Measurements from ENCODE around the gene PINLYP. TPM values are rescaled to one million over a fixed set of nuclear protein-coding genes. Genes with fewer than 3 reads are reported as not detected.
"Not testable (repeated sequence)": the region's sequence is repeated elsewhere in the genome, so short reads cannot be mapped to it uniquely, and the experiment has no call there.

Gene PINLYP
- total RNA-seq, 1 donor from 2014 or later = 7.0 TPM

- intact Hi-C loops (cut with micrococcal nuclease) = not testable (repeated sequence)
Observed at GRCh38 chr19:43547926-43548325, 27.7 kb upstream of the PINLYP start.

GRCh38 chr19:43548706-43549105 is 26.9 kb upstream of the PINLYP start:
- intact Hi-C loops (cut with micrococcal nuclease) = no loop called here

DNA sequence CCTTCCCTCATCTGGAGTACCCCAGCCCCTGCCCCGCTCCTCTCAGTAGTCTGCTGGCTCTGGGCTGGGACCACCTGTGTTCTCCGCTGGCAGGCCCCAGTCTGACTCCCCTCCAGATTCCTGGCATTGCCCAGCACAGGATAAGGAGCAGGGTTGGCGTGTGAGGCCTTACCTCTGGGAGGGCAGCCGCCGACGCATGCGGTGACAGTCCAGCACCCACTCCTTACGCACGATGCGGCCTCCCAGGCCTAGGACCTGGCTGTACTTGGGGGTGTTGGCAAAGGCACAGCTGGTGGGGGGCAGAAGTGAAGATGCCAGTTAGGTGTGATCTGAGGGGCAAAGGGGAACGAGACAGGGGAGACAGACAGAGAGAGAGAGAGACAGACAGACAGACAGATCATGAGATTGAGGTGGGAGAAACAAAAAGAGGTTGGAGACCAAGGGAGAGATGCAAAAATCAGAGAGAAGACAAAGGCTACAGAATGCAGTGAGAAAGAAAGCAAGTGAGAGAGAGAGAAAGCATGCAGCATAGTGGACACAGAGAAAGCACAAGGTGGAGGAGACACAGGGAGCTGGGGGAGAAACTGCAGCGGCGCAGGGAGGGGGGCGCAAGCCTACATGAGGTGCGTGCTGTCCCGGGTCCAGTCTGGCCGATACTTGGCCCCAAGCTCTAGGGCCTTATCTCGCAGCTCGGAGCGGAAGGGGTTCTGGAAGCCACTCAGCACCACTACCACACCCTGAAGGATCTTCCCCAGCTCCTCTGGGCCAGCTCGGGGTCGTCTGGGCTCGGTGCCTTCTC is 24.0 kb upstream of the PINLYP start:
- intact Hi-C loops (cut with micrococcal nuclease) = no loop called here

- intact Hi-C loops (cut with micrococcal nuclease) = no loop called here
Observed at GRCh38 chr19:43552198-43552450, 23.5 kb upstream of the PINLYP start.

DNA sequence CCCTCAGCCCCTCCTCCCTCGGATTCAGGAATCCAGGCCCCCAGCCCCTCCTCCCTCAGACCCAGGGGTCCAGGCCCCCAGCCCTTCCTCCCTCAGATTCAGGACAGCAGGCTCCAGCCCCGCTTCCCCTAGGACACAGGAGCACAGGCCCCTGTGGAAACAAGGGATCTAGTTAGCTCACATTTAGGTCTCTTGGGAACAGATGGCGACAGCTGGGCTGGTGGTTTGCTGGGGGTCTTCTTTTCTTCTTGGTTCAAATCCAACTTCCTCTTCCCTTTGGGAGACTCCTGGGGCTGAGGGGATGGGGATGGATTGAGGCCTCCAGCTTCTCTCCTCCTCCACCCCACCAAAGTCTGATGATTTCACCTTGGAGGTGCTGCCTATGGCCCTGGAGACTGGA is 23.0 kb upstream of the PINLYP start:
- intact Hi-C loops (cut with micrococcal nuclease) = no loop called here

GRCh38 chr19:43553656-43554055 is 21.9 kb upstream of the PINLYP start:
- intact Hi-C loops (cut with micrococcal nuclease) = no loop called here

DNA sequence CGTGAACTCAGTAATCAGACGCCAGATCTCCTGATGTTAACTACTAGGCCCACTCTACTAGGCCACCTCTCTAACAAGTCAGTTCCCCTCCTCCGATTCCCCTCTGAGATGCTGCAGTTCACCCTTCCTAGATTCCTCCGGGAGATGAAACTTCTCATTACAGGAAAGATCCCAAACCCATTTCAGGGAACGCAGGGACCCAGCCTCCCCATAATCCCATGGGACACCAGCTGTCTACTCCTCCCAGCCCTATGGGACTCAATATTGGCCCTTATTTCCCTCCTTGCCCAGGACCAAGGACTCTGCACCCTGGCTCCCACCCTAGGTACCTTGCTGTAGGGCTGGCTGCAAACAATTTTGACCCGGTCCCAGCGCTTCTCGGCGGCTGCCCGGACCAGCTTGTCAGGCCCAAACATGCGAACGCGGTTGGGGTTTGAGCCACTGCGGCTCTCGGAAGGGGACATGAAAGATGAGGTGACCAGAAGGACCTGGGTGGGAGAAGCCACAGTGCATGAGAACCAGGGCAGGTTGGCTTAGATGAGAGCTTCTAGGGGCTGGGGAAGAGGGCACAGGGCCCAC is 21.2 kb upstream of the PINLYP start:
- intact Hi-C loops (cut with micrococcal nuclease) = no loop called here

- intact Hi-C loops (cut with micrococcal nuclease) = loop anchor here (1.0 kb wide), 1 partner anchor 39 kb away; no protein-coding TSS in a partner anchor
Observed at GRCh38 chr19:43555185-43555770, 20.3 kb upstream of the PINLYP start.

DNA sequence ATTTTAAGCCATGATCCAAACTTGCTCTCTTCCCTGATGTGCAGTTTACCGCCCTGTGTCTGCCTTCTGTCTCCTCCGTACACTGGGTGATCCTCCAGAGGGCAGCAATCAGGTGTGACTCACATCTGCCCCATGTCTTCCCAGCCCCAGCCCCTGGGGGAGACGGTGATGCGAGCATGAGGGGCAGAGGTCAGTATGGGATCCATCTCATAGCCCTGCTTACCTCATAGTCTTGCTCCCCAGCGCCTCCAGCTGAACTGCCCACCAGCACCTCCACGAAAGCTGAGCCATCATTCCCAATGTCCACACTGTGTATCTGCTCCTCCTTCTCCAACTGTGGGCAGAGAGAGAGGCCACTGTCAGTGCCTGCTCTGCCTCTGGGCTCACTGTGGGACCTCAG is 14.9 kb upstream of the PINLYP start:
- intact Hi-C loops (cut with micrococcal nuclease) = no loop called here

DNA sequence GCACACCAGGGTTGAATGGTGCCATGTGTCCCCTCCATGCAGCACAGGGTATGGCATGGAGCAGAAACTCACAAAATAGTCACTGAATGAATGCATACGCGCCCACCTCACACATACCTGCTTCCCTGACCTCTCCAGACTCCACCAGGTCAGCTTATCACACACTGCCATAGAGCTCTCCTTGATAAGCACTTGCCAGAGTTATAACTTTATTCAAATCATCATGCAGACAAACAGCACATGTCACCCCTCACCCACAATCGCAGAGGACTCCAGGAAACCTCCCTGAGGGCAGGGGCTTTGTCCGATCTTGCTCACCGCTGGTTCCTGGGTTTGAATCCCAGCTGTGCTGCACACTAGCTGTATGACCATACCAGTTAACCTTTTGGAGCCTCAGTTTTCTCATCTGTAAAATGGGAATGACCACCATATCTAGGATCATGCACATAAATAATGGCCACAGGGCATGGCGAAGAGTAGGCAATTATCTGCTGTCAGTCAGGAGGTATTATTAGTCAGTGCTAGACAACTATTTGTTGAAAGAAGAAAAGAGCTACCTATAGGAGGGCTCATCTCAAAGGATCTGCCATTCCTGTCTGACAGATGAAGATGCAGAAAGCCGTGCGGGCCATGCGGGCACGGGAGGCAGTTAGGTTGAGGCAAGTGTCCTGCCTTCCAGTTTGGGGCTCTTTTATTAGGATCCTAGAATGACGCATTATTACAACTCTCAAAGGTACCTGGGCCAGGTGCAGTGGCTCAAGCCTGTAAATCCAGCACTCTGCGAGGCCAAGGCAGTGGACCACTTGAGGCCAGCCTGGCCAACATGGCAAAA is 14.2 kb upstream of the PINLYP start:
- intact Hi-C loops (cut with micrococcal nuclease) = no loop called here

DNA sequence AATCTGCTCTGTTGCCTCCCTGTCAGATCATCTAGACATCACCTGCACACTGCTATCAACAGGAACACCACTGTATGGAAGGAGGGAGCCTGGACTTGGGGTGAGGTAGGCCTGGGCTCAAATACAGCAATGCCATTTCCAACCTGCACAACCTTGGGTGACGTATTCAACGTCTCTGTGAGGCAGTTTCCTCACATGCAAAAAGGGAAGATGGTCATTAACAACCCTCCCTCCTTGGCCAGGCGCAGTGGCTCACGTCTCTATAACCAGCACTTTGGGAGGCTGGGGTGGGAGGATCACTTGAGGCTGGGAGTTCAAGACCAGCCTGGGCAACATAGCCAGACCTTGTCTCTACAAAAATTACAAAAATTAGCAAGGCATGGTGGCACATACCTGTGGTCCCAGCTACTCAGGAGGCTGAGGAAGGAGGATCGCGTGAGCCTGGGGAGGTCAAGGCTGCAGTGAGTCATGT is 13.3 kb upstream of the PINLYP start:
- intact Hi-C loops (cut with micrococcal nuclease) = no loop called here

GRCh38 chr19:43562698-43563241 is 12.8 kb upstream of the PINLYP start:
- intact Hi-C loops (cut with micrococcal nuclease) = no loop called here

DNA sequence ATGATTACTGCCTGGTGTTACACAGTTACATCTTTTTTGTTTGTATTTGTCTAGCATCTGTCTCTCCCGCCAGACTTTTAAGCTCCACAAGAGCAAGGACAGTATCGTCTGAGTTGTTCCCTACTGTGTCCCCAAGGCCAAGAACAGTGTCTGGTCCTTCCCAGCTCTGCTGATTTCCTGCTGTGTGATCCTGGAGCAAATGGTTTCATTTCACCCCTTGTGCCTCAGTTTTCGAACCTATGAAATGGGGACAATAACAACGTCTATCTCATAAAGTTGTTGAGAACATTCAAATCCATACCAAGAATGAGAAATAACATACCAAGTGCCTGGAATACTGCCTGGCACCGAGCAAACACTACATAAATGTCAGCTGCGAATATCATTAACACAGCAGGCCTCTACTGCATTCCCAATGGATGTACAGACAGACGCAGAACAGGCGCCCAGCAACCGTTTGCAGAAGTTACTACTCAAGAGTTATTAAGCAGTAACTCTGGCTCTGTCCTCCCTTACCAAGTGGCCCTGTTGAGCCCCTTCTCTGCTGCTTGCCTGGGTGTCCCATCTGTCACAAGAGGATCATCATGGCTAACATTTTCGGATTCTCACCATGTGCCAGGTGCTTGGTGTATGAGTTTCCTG is 11.7 kb upstream of the PINLYP start:
- intact Hi-C loops (cut with micrococcal nuclease) = no loop called here

DNA sequence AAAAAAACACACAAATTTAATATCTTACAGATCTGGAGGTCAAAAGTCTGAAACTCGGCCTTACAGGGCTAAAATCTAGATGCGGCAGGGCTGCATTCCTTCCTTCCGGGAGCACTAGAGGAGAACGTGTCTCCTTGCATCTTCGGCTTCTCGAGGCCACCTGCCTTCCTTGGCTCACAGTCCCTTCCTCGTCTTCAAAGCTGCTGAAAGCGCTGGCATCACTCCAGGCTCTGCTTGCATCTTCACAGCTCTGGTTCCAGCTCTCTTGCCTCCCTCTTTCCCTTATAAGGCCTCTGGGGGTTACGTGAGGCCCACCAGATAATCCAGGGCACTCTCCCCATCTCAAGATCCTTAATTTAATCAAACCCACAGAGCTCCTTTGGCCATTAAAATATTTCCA is 10.8 kb upstream of the PINLYP start:
- intact Hi-C loops (cut with micrococcal nuclease) = no loop called here

DNA sequence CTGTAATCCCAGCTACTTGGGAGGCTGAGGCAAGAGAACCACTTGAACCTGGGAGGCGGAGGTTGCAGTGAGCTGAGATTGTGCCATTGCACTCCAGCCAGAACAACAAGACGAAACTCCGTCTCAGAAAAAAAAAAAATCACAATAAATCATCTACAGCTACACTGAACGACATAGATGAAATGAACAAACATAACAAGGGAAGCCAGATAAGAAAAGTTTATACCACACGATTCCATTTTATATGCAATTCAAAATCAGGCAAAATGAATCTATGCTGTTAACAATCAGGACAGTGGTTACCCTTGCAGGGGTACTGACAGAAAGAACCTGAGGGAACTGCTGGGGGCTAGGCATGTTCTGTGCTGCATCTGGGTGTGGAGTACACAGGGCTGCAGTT is 5.9 kb upstream of the PINLYP start:
- intact Hi-C loops (cut with micrococcal nuclease) = no loop called here

GRCh38 chr19:43570174-43570791 is 5.3 kb upstream of the PINLYP start:
- intact Hi-C loops (cut with micrococcal nuclease) = no loop called here

DNA sequence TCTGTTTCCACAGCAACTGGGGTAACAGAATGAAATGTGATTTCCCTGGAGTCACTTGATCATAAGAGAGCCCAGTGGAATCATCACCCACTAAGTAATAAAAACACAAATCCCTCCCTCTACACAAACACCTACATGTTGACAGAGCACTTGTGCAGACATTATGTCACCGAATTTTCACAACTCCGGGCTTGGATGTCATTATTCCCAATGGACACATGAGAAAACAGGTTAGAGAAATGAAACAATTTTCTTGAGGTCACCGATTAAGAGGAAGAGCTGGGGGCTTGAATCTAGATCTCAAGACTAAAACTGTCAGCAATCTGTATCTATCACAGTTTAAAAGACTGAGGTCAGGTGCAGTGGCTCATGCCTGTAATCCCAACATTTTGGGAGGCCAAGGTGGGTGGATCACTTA is 3.4 kb upstream of the PINLYP start:
- intact Hi-C loops (cut with micrococcal nuclease) = no loop called here

DNA sequence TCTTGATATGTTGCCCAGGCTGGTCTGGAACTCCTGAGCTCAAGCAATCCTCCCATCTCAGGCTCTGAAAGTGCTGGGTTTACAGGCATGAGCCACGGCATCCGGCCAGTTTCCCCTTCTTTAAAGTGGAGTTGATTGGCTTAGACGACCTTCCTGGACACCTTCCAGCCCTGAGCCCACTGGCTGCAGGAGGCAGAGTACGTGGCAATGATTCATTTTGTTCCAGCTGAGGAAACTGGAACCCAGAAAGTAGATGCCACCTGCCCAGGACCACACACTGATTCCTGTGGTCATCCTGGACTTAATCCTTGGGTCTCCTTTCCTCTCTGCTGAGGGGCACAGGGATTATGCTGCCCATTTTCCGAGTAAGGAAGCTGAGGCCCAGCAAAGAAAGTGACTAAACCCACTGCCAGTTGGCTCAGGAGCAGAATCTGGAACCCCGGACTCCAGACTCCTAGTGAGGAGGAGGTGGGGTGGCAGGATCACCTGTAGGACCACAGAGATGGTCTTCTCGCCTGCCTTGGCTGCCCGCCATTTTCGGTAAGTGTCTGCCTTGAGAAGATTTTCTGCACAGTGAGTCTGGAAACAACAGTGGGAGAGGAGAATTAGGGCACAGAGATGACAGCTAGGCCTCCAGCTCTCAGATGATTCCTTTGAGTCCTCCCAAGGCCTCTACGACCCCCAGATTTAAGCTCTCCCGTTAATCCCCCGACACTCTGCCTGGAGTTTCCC is 1.0 kb upstream of the PINLYP start:
- intact Hi-C loops (cut with micrococcal nuclease) = loop anchor here (1.0 kb wide), 3 partner anchors 22 to 45 kb away; partner anchors contain the start of genes IRGQ, ZNF428, ZNF575 and ZNF576

GRCh38 chr19:43575955-43576878 is 616 bp downstream of the PINLYP start:
- intact Hi-C loops (cut with micrococcal nuclease) = loop anchor here (1.0 kb wide), 3 partner anchors 20 to 43 kb away; partner anchors contain the start of genes IRGQ, ZNF428, ZNF575 and ZNF576

All from T-helper 2 cell treated with Interferon-gamma antibody and Interleukin-4, amounts not matched to agents 100 ng/mL and 5 ng/mL, for 36 hours (primary cell).